ENCODE measurements around the gene DPEP1. TPM values are rescaled to one million over a fixed set of nuclear protein-coding genes. Genes with fewer than 3 reads are reported as not detected.
"Not testable (repeated sequence)": the region's sequence is repeated elsewhere in the genome, so short reads cannot be mapped to it uniquely, and the experiment has no call there.

DPEP1 gene
- polyA plus RNA-seq, 3 donors: 18.0 to 42.6 (median 37.3) TPM

DNA sequence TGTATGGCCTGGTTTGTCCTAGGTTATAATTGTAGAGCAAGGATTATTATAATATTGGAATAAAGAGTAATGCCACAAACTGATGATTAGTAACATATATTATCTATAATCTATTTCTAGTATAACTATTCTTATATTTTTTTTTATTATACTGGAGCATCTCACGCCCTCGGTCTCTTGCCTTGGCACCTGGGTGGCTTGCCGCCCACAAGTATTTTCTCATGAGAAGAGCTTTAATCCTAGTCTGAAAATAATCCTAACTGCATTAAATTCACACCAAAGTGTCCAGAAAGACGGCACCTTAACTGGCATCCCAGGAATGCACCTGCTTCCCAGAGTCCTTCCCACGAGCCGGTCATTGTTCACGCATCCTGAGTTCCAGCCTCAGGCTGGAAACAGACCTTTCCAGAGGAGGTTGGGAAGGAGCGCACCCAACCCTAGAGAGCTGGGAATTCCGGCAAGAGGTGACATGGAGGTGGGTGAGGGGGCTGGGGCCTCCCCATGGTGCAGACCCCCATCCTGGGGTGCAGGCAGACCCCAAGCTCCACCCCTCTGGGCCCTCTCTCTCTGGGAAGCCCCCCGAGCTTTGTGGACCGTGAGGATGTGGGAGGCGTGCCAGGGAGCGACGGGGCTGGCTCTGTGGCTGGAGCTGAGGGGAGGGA, 28.1 kb downstream of the DPEP1 start:
- DNase-seq (ENCODE audit: low read depth in 3 of 3, low spot score in 2 of 3): no peak

DNA sequence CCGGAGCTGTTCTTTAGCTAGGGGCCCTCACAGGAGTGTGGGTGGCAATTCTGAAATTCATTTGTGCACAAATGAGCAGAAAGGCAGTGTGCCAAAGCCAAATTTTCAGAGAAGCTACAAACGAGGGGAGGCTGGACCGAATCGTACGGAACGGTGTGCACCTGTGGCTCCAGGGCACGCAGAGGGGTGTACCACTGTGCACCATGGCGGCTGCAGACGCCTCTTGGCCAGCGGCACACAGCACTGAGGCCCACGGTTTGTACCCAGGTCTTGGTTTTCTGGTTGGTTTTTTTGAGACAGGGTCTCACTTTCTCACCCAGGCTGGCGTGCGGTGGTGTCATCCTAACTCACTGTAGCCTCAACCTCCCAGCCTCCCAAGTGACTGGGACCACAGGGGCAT, 29.1 kb downstream of the DPEP1 start:
- no peak for DNase-seq (ENCODE audit: low read depth in 3 of 3, low spot score in 2 of 3)

DNA sequence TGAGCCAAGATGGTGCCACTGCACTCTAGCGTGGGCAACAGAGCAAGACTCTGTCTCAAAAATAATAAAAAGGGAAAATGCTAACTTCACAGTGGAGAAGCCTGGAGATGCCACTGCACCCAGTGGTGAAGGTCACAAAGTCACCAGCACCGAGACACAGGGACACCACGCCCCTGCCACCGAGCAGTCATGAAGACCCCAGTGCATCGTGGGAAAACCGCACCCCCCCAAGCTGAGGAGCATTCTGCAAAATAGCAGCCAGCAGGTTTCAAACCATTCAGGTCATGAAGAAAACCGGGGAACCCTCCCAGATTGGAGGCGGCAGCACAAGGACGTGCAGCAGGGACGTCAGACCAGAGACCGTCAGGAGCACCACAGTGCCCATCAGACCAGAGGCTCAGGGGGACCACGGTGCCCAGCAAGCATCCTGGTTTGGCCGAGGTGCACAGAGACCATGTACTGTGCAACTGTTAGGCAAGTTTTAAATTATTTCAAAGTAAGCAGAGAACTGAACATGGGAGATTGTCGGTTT, 30.4 kb downstream of the DPEP1 start:
- DNase-seq (ENCODE audit: low read depth in 3 of 3, low spot score in 2 of 3): no peak

DNA sequence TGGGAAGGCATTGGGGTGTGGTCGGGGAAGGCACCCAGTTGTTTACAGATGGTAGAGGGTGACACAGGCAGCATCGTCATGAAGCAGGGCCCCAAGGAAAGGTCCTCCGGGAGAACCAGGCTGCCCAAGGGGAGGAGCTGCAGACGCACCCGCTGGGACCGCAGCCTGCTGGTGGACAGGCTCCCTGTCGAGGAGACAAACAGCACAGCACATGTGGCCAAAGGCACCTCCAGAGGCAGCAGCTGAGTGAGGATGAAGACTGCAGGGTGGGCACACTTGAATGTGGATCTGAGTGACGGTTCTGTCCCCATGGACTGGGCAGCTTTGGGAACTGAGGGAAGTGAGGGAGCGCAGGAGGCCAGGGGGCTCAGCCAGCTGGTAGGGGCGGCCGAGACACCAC, 31.7 kb downstream of the DPEP1 start:
- no peak for DNase-seq (ENCODE audit: low read depth in 3 of 3, low spot score in 2 of 3)

DNA sequence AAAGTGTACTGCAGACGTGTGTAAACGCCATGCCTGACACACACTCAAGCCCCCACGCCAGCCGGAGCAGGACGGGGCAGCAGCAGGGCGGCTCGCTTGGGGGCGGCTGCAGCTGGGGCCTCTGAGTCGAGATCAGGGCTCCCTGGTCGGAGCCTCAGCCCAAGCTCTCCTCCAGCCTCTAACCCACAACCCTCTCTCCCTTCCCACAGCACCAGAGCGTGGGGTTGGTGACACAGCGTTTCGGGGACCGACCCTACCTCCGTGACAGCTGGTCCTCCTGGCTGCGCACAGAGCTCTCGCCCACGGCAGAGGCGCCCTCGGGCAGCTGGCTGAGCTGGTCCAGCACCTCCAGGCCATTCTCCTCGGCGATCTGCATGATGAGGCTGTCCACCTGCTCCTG, 32.8 kb downstream of the DPEP1 start:
- DNase-seq (ENCODE audit: low read depth in 3 of 3, low spot score in 2 of 3): no peak

DNA sequence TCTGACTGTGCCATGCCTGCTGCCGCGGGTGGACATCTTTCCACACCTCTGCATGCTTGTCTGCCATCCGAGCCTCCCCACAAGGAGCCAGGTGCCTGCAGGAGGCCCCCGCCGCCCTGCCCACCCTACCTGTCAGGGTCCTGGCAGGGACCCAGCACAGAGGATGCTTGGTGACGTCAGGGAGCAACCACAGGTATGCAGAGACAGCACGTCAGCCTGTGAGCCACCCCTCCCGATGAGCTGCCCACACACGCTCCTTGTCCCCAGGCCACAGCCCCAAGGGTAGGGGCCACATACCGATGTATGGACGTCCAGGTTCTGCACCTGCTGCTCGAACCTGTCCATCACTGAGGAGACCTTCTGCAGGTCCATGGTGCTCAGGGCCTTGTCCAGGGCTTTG, 33.5 kb downstream of the DPEP1 start:
- DNase-seq (ENCODE audit: low read depth in 3 of 3, low spot score in 2 of 3): no peak

DNA sequence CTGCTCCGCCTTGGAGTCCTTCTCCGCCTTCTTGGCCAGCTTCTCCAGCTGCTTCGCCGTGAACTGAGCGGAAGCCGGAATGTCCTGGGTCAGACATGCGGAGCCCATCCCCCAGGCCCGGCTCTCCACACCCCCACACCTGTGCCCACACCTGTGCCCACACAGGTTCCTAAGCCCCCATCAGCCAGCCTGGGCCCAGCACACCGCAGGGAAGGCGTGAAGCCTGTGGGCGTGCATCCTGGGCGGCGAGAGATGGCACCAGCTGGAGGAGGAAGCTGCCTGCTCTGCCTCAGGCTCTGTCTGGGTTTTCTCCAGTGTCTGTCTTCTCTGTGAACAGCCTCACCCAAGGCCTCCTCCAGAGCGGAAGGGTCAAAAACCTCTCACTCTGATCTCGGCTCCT, 38.1 kb downstream of the DPEP1 start:
- DNase-seq (ENCODE audit: low read depth in 3 of 3, low spot score in 2 of 3): no peak

DNA sequence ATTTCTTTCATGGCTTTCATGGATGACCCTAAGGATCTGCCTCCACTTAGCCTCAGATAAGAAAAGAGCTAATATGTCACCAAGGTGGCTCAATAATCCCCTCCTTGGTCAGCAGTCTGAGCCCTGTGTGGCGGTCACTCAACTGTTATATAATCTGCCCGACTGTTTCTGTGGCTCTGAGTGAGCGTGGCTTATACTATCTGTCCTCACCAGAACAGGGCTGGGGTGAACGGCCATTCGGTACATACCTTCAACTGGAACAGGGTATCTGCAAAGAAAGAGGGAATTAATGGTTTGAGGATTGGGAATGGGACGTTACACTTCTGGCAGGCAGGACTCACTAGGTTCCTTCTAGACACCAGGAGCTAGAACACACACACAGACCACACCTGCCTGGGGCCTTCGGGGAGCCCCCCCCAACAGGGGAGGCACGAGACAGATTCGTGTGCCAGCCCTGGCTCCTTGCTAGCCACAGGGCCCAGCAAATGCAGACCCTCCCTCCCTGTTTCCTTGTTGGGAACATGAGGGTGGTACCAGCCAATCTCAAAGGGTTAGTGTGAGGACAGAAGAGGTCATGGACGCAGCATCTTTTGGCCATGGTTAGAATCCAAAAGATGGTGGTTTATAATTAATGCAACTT, 40.3 kb downstream of the DPEP1 start:
- no peak for DNase-seq (ENCODE audit: low read depth in 3 of 3, low spot score in 2 of 3)

DNA sequence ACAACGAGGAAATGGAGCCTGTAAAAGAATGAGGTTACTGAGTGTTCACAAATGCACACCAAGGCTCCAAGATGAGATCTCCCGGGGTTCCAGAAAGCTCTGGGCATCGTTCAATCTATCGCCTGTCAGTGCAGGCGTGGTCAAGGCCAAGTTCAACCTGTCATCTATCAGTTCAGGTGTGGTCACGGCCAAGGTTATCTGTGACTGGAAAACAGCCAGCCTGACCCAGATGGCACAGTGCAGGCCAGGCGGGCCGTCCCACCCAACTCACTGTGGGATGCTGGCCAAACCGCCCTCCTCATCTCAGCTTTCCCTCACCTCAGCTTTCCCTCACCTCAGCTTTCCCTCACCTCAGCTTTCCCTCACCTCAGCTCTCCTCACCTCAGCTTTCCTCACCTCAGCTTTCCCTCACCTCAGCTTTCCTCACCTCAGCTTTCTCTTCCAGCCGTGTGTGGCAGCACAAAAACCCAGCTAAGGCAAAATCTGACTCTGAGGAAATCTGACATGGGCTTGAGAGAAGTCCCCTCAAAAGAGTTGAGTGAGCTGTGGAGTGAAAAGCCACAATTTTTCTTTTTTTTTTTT, 41.7 kb downstream of the DPEP1 start:
- DNase-seq (ENCODE audit: low read depth in 3 of 3, low spot score in 2 of 3): no peak

DNA sequence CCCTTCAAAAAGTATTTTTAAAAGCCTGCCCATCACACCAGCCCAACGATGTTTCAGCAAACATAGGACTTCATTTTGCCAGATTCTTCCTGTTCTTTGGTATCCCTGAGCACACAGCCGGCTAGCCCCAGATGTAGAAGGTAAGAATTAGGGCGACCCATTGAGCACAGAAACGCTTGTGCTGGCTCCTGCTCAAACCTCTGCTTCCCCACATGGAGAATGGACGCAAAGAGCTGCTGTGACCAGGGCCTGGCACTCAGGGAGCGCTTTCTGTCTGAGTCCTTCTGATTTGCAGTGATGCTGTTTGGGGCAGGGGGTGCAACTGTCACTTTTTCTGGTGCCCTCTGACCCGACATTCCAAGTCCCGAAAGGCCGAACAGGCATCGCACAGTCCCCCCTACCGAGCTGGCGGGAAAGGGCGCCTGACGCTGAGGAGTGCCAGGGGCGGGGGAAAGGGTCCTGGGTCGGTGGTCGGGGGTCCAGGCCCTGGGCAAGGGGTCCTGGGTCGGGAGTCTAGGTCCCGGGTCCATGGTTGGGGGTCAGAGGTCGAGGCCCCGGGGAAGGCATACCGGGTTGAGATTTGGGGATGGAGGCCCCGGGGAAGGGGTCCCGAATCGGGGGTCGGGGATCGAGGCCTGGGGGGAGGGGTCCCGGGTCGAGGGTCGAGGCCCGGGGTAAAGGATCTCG, 43.1 kb downstream of the DPEP1 start:
- no peak for DNase-seq (ENCODE audit: low read depth in 3 of 3, low spot score in 2 of 3)

DNA sequence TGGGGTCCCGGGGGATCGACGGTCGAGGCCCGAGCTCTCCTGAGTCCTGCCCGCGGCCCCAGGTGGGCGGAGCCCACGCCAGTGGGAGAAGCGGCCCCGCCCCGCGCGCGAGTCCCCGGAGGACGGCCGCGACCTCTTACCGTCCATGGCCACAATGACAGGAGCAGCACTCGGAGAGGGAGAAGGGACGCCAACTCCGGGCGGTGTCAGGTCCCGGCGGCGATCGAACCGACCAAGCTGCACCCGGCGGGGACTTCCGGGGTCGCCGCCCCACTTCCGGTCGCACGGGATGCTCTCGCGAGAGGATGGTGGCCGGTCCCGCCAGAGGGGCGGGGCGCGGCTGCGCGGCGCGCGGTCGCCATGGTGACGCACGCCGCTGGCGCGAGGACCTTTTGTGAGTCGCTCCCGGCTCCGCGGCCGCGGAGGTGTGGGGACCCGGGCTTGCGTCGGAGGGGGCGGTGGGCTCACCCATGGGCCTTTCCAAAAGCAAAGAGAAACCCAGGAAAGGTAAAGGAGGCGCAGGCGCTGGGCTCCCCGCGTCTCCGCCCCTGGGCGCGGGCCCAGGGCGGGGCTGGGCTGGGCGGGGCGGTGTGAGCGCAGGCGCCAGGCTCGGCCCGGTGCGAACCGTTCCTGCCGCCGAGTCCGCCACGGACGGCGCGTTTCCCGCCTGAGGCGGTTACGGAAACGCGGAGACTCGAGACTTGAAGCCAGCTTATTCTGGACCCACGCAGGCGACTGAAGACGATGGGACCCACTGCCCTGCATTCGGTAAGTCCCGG, 44.2 kb downstream of the DPEP1 start, which contains the start of the genes CHMP1A and SPATA33:
Gene CHMP1A, minus strand, starts transcription at position 267 of the 779 bp plus-strand sequence. Its CDS starts 120 bp downstream, at position 147.
Gene SPATA33, plus strand, starts transcription at position 395 of the 779 bp plus-strand sequence. Its CDS starts 76 bp downstream, at position 471.
- DNase-seq (ENCODE audit: low read depth in 3 of 3, low spot score in 2 of 3): peak; percentile 63 to 82 (median 76)

DNA sequence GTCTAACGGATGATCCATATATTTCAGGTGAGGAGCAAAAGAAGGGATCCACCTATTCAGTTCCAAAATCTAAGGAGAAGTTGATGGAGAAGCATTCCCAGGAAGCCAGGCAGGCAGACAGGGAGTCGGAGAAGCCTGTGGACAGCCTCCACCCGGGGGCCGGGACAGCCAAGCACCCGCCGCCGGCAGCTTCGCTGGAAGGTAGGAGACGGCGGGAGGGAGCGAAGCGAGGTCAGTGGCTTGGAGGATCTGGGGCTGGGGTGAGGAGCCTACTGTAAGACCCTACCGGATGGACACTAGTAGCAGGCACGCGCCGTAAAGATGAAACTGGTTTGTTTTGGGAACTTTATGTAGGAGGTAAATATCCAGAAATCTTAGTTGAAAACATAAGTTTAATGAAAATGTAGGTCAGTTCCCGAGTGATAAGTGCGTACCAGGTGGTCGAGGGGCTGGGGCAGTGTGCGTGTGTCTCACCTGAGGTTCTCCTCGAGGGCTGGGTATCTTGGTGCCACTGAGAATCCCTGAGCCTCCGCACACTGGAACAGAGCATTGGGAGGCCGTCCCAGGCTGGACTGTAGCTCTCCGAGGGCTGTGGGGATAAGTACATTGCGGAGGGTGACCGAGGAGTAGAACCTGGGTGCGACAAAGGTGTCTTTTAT, 44.9 kb downstream of the DPEP1 start:
- DNase-seq (ENCODE audit: low read depth in 3 of 3, low spot score in 2 of 3): no peak

DNA sequence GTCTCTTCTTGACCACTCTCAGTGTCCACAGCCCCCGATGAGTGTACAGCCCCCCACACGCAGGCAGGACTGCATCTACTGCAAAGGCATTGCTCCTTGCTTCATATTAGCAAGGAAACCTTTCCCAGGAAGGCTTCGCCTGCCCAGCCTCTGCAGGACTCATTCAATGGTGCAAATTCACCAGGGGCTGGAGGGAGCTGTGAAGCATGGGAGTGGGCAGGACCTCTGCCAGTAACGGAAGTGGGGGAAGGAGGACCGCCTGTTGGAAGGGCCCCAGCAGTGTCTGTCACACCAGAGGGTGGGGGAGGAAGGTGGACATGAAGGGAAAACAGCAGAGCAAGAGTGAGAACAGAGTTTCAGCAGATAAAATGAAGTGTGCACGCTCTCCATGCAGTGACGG, 46.7 kb downstream of the DPEP1 start:
- no peak for DNase-seq (ENCODE audit: low read depth in 3 of 3, low spot score in 2 of 3)

DNA sequence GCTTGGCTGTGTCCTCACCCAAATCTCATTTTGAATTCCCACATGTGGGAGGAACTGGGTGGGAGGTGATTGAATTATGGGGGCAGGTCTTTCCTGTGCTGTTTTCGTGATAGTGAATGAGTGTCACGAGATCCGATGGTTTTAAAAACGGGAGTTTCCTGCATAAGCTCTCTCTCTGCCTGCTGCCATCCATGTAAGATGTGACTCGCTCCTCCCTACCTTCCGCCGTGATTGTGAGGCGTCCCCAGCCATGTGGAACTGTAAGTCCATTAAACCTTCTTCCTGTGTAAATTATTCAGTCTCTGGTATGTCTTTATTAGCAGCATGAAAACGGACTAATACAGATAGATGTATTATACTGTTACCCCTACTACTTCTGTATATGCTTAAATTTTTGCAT, 47.8 kb downstream of the DPEP1 start:
- DNase-seq (ENCODE audit: low read depth in 3 of 3, low spot score in 2 of 3): no peak

DNA sequence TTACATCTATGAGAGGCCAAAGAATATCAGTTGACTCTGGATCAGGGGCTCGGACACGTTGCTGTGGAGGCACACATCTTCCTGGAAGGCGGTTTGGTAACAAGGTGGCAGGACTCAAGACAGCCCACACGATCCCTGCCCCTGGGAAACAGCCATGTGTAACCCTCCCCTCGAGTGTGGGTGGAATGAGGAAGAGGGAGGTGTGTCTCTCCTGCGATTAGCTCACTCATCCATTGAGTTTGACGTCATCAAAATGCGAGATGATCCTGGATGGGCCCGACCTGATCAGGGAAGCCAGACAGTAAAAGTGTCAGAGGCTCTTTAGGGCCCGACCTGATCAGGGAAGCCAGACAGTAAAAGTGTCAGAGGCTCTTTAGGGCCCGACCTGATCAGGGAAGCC, 50.8 kb downstream of the DPEP1 start:
- not testable (repeated sequence) for DNase-seq (ENCODE audit: low read depth in 3 of 3, low spot score in 2 of 3)

DNA sequence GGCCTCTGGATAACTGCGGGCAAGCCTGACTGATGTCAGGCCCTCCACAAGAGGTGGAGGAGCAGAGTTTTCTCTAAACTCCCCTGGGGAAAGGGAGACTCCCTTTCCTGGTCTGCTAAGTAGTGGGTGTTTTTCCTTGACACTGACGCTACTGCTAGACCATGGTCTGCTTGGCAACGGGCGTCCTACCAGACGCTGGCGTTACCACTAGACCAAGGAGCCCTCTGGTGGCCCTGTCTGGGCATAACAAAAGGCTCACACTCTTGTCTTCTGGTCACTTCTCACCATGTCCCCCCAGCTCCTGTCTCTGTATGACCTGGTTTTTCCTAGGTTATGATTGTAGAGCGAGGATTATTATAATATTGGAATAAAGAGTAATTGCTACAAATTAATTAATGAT, 53.6 kb downstream of the DPEP1 start:
- DNase-seq (ENCODE audit: low read depth in 3 of 3, low spot score in 2 of 3): not testable (repeated sequence)

DNA sequence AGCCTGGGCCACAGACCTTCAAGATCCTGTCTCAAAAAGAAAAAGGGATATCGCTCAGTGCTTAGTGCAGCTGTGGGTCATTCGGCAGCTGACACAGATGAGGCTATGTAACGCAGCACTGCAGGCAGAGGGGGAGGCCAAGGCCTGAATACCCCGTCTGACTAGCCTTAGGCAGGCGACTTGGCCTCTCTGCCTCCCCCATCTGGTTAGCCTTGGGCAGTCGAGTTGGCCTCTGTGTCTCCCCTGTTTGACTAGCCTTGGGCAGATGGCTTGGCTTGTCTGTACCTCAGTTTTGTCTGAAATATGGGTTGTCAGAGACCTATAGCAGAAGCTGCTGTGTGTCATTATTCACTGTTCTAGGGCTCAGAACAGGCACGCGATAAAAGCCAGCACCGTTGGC, 54.2 kb downstream of the DPEP1 start:
- no peak for DNase-seq (ENCODE audit: low read depth in 3 of 3, low spot score in 2 of 3)

DNA sequence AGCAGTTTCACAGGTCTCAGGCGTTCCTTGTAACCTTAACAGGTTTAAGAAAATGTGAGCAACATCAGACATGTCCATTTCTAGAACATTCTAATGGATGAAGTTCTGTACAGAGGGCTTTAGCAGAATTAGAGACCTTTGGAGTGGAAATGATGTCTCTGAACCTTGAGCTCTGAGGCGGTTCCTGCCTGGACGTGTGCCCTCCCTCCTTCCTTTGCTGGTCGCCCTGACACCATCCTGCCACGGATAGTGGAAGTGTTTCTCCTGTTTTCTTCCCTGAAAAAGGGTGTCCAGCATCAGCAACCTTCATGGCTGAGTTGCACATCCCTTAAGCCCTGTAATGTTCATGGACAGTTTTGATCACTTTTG, 55.3 kb downstream of the DPEP1 start:
- DNase-seq (ENCODE audit: low read depth in 3 of 3, low spot score in 2 of 3): no peak

DNA sequence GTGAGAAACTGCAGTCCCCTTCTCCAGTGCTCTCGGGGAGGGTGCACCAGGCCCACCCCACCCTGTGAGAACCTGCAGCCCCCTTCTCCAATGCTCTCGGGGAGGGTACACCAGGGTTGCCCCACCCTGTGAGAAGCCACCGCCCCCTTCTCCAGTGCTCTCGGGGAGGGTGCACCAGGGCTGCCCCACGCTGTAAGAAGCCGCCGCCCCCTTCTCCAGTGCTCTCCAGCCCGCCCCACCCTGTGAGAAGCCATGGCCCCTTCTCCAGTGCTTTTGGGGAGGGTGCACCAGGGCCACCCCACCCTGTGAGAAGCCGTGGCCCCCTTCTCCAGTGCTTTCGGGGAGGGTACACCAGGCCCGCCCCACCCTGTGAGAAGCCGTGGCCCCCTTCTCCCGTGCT, 56.3 kb downstream of the DPEP1 start:
- DNase-seq (ENCODE audit: low read depth in 3 of 3, low spot score in 2 of 3): no peak

Data from right renal cortex interstitium (tissue), 3 donors.